ENCODE measurements around the gene MEPE.

- TF ChIP-seq CTCF (IDR thresholded peaks at IDR 0.05; ENCODE audit: poor library complexity, severe bottlenecking) = peak; percentile 77
- TF ChIP-seq POLR2AphosphoS5 (IDR thresholded peaks at IDR 0.05) = no peak
Observed at GRCh38 chr4:87848622-87849351, 16.0 kb downstream of the MEPE start.
